IMR-90 (cell line): ENCODE data around the gene TRIM62. TPM values are rescaled to one million over a fixed set of nuclear protein-coding genes. Genes with fewer than 3 reads are reported as not detected.
A peak's percentile ranks its signal among the peaks of the same experiment; 100 is the strongest.

ENCODE experiments used
- ATAC-seq: fragments of 200-7000 bp; cut with Tn5 transposase; 2 replicates; pipeline ENCODE4 v1.9.1; 2020; ENCODE audit warnings: low read depth, mild to moderate bottlenecking, moderate library complexity
- BruUV-seq: library from RNA; stranded (reverse); fragments of 400-500 nt; replicated peaks from 2 replicates; lab custom pipeline; 2021; lab: Mats Ljungman, UMichigan
- CTCF ChIA-PET: fragments of 300-600 bp; formaldehyde crosslinking; extraction: SDS; loops from one replicate; lab custom pipeline; 2021; ENCODE audit warnings: antibody characterized with exemption; lab: Yijun Ruan, JAX
- POLR2A ChIA-PET: fragments of 300-600 bp; sonication (Branson Sonifier 250); formaldehyde crosslinking; loops from one replicate; lab custom pipeline; 2022; ENCODE audit warnings: antibody characterized with exemption; ENCODE audit not compliant: unreplicated experiment; lab: Charles Lee
- DNase-seq: peaks from one replicate; pipeline ENCODE4 v3.0.0; 2013
- H2AFZ ChIP-seq: replicated peaks from 2 replicates; pipeline ENCODE3; 2013; ENCODE audit warnings: low read length, mild to moderate bottlenecking; ENCODE audit not compliant: poor library complexity
- H2AK5ac ChIP-seq: 2 replicates; pipeline ENCODE4 v1.6.1; 2013; ENCODE audit warnings: low read depth, low read length, inconsistent platforms
- H2AK9ac ChIP-seq: replicated peaks from 2 replicates; pipeline ENCODE3; 2013; ENCODE audit warnings: mild to moderate bottlenecking, low read depth, low read length, moderate library complexity; ENCODE audit not compliant: poor library complexity
- H2BK120ac ChIP-seq: 2 replicates; pipeline ENCODE4 v1.6.1; 2013; ENCODE audit warnings: low read depth, low read length, inconsistent platforms
- H2BK15ac ChIP-seq: 3 replicates; pipeline ENCODE4 v1.6.1; 2013; ENCODE audit warnings: low read depth, low read length, inconsistent platforms
- H2BK20ac ChIP-seq: 2 replicates; pipeline ENCODE4 v1.6.1; 2013; ENCODE audit warnings: low read depth, mild to moderate bottlenecking, inconsistent platforms, low read length, moderate library complexity
- H2BK5ac ChIP-seq: 2 replicates; pipeline ENCODE4 v1.6.1; 2013; ENCODE audit warnings: mild to moderate bottlenecking, low read depth, low read length, inconsistent platforms; ENCODE audit not compliant: poor library complexity, severe bottlenecking
- H3K14ac ChIP-seq: replicated peaks from 2 replicates; pipeline ENCODE4 v1.6.1; 2013; ENCODE audit warnings: low read depth, low read length, inconsistent platforms
- H3K18ac ChIP-seq: 2 replicates; pipeline ENCODE4 v1.6.1; 2013; ENCODE audit warnings: low read depth, low read length, control low read depth
- H3K23ac ChIP-seq: 2 replicates; pipeline ENCODE4 v1.6.1; 2013; ENCODE audit warnings: low read depth, low read length, inconsistent platforms
- H3K27ac ChIP-seq: 2 replicates; pipeline ENCODE4 v1.5.1; 2013; ENCODE audit warnings: mild to moderate bottlenecking, control low read depth, low read length; ENCODE audit not compliant: insufficient read depth
- H3K27me3 ChIP-seq: 2 replicates; pipeline ENCODE4 v1.6.1; 2013; ENCODE audit warnings: low read length; ENCODE audit not compliant: control insufficient read depth, insufficient read depth
- H3K36me3 ChIP-seq: 2 replicates; pipeline ENCODE4 v1.6.1; 2013; ENCODE audit warnings: low read length, mixed read lengths; ENCODE audit not compliant: control insufficient read depth, insufficient read depth
- H3K4ac ChIP-seq: 2 replicates; pipeline ENCODE4 v1.6.1; 2013; ENCODE audit warnings: low read depth, low read length, inconsistent platforms
- H3K4me1 ChIP-seq: 2 replicates; pipeline ENCODE4 v1.6.1; 2013; ENCODE audit warnings: low read length, mixed read lengths; ENCODE audit not compliant: control insufficient read depth, insufficient read depth
- H3K4me2 ChIP-seq: 2 replicates; pipeline ENCODE4 v1.6.1; 2013; ENCODE audit warnings: low read depth, mild to moderate bottlenecking, control low read depth, low read length, moderate library complexity
- H3K4me3 ChIP-seq: 2 replicates; pipeline ENCODE4 v1.5.1; 2013; ENCODE audit warnings: low read depth, mild to moderate bottlenecking, control low read depth, low read length, moderate library complexity; ENCODE audit not compliant: insufficient read depth
- H3K56ac ChIP-seq: 2 replicates; pipeline ENCODE4 v1.6.1; 2013; ENCODE audit warnings: low read length, inconsistent platforms; ENCODE audit not compliant: insufficient read depth; ENCODE audit errors: extremely low read depth
- H3K79me1 ChIP-seq, 2 experiments: 2 replicates each; pipeline ENCODE4 v1.6.1; 2013; ENCODE audit warnings: low read length in 2 of 2, inconsistent platforms in 1 of 2, low read depth in 1 of 2
- H3K9ac ChIP-seq: 2 replicates; pipeline ENCODE4 v1.6.1; 2013; ENCODE audit warnings: low read depth, low read length, control low read depth
- H3K9me1 ChIP-seq: 2 replicates; pipeline ENCODE4 v1.6.1; 2013; ENCODE audit warnings: low read length, inconsistent platforms; ENCODE audit not compliant: insufficient read depth
- H3K9me3 ChIP-seq: 2 replicates; pipeline ENCODE4 v1.6.1; 2013; ENCODE audit warnings: low read length; ENCODE audit not compliant: control insufficient read depth, insufficient read depth
- H4K20me1 ChIP-seq: 2 replicates; pipeline ENCODE4 v1.6.1; 2013; ENCODE audit warnings: low read length, inconsistent platforms; ENCODE audit not compliant: insufficient read depth
- H4K5ac ChIP-seq: 2 replicates; pipeline ENCODE4 v1.6.1; 2013; ENCODE audit warnings: mild to moderate bottlenecking, low read depth, low read length, control low read depth
- H4K8ac ChIP-seq, 2 experiments: 2 replicates each; pipeline ENCODE4 v1.6.1; 2013; ENCODE audit warnings: low read depth in 2 of 2, low read length in 2 of 2, control low read depth in 1 of 2, inconsistent platforms in 1 of 2
- H4K91ac ChIP-seq: 2 replicates; pipeline ENCODE4 v1.6.1; 2013; ENCODE audit warnings: low read depth, low read length, inconsistent platforms; ENCODE audit not compliant: insufficient read depth
- BHLHE40 ChIP-seq: fragments of 150-350 bp; IDR thresholded peaks from 2 replicates; pipeline ENCODE4 v1.6.1; 2016; ENCODE audit warnings: mild to moderate bottlenecking, low read depth, low read length
- CEBPB ChIP-seq: IDR thresholded peaks from 2 replicates; pipeline ENCODE4 v1.6.1; 2012; ENCODE audit warnings: low read depth, low read length, improper control_type of control experiment
- CHD1 ChIP-seq: IDR thresholded peaks from 2 replicates; pipeline ENCODE4 v1.6.1; 2012; ENCODE audit warnings: low read depth, low read length, improper control_type of control experiment
- FOS ChIP-seq: fragments of 150-350 bp; IDR thresholded peaks from 2 replicates; pipeline ENCODE4 v1.6.1; 2016; ENCODE audit warnings: low read depth, low read length
- MAFK ChIP-seq: IDR thresholded peaks from 2 replicates; pipeline ENCODE4 v1.6.1; 2012; ENCODE audit warnings: low read depth, low read length, improper control_type of control experiment
- MAZ ChIP-seq: IDR thresholded peaks from 2 replicates; pipeline ENCODE4 v1.6.1; 2012; ENCODE audit warnings: low read depth, mild to moderate bottlenecking, low read length, improper control_type of control experiment, moderate library complexity, borderline replicate concordance
- MXI1 ChIP-seq: IDR thresholded peaks from 2 replicates; pipeline ENCODE4 v1.6.1; 2012; ENCODE audit warnings: low read depth, mild to moderate bottlenecking, low read length, moderate library complexity, borderline replicate concordance
- NFE2L2 ChIP-seq: fragments of 150-350 bp; IDR thresholded peaks from 2 replicates; pipeline ENCODE4 v1.6.1; 2016; ENCODE audit warnings: low read depth, mild to moderate bottlenecking, low read length
- POLR2A ChIP-seq: IDR thresholded peaks from 2 replicates; pipeline ENCODE4 v1.6.1; 2012; ENCODE audit warnings: mild to moderate bottlenecking, low read depth, low read length
- RAD21 ChIP-seq: IDR thresholded peaks from 2 replicates; pipeline ENCODE4 v1.6.1; 2012; ENCODE audit warnings: low read length, improper control_type of control experiment
- RCOR1 ChIP-seq: IDR thresholded peaks from 2 replicates; pipeline ENCODE4 v1.6.1; 2012; ENCODE audit warnings: mild to moderate bottlenecking, low read length, improper control_type of control experiment; ENCODE audit not compliant: insufficient replicate concordance
- RFX5 ChIP-seq: IDR thresholded peaks from 2 replicates; pipeline ENCODE4 v1.8.0; 2012; ENCODE audit warnings: low read depth, mild to moderate bottlenecking, low read length, moderate library complexity
- SMC3 ChIP-seq: fragments of 150-350 bp; IDR thresholded peaks from 2 replicates; pipeline ENCODE4 v1.6.1; 2016; ENCODE audit warnings: low read depth, mild to moderate bottlenecking, antibody characterized with exemption, low read length, moderate library complexity
- WGBS, 2 experiments: methylation state at CpG; one replicate each; pipeline versions ENCODE4 v1.1.5 to v1.1.7; 2013; ENCODE audit warnings: missing lambda C conversion rate in 2 of 2; ENCODE audit not compliant: insufficient read length in 1 of 2; ENCODE audit errors: extremely low coverage in 2 of 2; 5-methylcytosine and 5-hydroxymethylcytosine counted together
- dilution Hi-C: fragments of 300-500 bp; cut with HindIII; formaldehyde crosslinking; loops from one replicate; pipeline ENCODE4 v1.14.3; 2018; ENCODE audit warnings: low sequenced_read_pairs; ENCODE audit not compliant: unreplicated experiment
- in situ Hi-C: fragments of 300-500 bp; cut with MboI; formaldehyde crosslinking; loops from 3 replicates; pipeline ENCODE4 v1.14.3; 2019; ENCODE audit warnings: low sequenced_read_pairs, inconsistent platforms, mixed read lengths
- intact Hi-C: fragments of 100-400 bp; cut with micrococcal nuclease; formaldehyde crosslinking; loops from 2 replicates; pipeline ENCODE4 v1.10.0; 2022
- polyA plus RNA-seq, 3 experiments: library from polyadenylated mRNA; depleted of rRNA; stranded (reverse); fragments of >200 nt; gene quantifications; 2 replicates each; pipeline ENCODE4 v1.2.3, GENCODE V29; 2012; ENCODE audit warnings: low replicate concordance in 1 of 3
- total RNA-seq: library from RNA; depleted of rRNA; stranded (reverse); fragments of >200 nt; gene quantifications from 2 replicates; pipeline ENCODE4 v1.2.3, GENCODE V29; 2012
- TF ChIP-seq, protein P1 (sequence below): fragments of 150-350 bp; IDR thresholded peaks from 2 replicates; pipeline ENCODE4 v1.6.1; 2016; ENCODE audit warnings: low read depth, mild to moderate bottlenecking, low read length, moderate library complexity, borderline replicate concordance
- TF ChIP-seq, protein P2 (sequence below): fragments of 150-350 bp; IDR thresholded peaks from 2 replicates; pipeline ENCODE4 v1.6.1; 2017; ENCODE audit warnings: mild to moderate bottlenecking, antibody characterized with exemption, low read length, low read depth
- TF ChIP-seq, protein P3 (sequence below): conservative IDR thresholded peaks from 2 replicates; pipeline ENCODE4 v1.5.1; 2012; ENCODE audit warnings: mild to moderate bottlenecking, low read depth, low read length, improper control_type of control experiment

TRIM62 gene
- total and polyA plus RNA-seq, 2 of the 4 experiments (the other 2 are of a cell fraction) = 3.0 to 11.1 TPM

DNA sequence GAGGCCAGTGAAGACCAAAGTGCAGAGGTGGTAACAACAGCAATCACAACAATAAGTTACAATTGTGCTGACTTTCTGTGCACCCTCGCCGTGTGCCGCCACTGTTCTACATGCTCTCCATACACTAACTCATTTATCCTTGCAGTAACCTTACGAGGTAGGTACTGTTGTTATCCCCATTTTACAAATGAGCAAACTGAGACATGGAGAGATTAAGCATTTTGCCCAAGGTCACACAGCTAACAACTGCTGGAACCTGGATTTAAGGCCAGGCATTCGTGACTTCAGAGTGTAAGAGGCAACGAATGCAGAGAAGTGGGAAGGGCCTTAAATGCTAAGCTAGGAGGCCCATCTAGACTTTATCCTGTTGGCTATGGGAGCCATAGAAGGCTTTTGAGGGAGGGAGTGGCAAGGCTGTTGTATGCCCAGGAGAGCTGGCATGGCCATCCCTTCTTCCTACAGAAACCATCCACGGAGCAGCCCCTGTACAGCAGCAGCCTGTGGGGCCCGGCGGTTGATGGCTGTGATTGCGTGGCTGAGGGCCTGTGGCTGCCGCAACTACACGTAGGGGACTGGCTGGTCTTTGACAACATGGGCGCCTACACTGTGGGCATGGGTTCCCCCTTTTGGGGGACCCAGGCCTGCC is 64.3 kb downstream of the TRIM62 start:
- Histone ChIP-seq H4K8ac (0 out of 4 replicates have a peak overlapping the region, but pooled peaks of 1 of the 2 experiments have one; percentile 5), H3K9me3 (no peaks in the 10 kb centered on the region), H3K4me2 (no peak overlapping the region), H2AK5ac (no peak overlapping the region), H3K4ac (no peak overlapping the region), H2BK20ac (0 out of 2 replicates have a peak overlapping the region, but pooled peaks have one; percentile 25), H2BK15ac (no peak overlapping the region), H3K14ac (no peak overlapping the region), H3K4me3 (no peak overlapping the region), H3K36me3 (no peaks in the 10 kb centered on the region), H3K4me1 (peaks cover 3% of the 10 kb centered on the region; the same call in 1 of the 2 replicates), H3K9me1 (no peaks in the 10 kb centered on the region; the same call in 1 of the 2 replicates), H2BK5ac (no peak overlapping the region), H2AK9ac (no peak overlapping the region), H4K91ac (no peak overlapping the region), H4K5ac (no peak overlapping the region), H3K56ac (no peak overlapping the region), H3K23ac (no peak overlapping the region), H3K9ac (no peak overlapping the region), H2AFZ (no peak overlapping the region), H3K79me1 (no peaks in the 10 kb centered on the region), H2BK120ac (no peak overlapping the region), H3K27me3 (no peaks in the 10 kb centered on the region), H3K18ac (no peak overlapping the region), H3K27ac (no peak overlapping the region), H4K20me1 (no peaks in the 10 kb centered on the region)
- ATAC-seq (no peak), DNase-seq (no peak)
- 85% methylated on average over 7 of the region's 13 CpGs; no CpG with 5 or more reads in 1 of the 2 experiments for WGBS, 2 experiments
- dilution Hi-C loops (no loop called here), in situ Hi-C loops (no loop called here), intact Hi-C loops (no loop called here)
- ChIA-PET CTCF (no interaction called here), POLR2A (no interaction called here)
- BruUV-seq = no TSS peak
- TF ChIP-seq BHLHE40 = no peak
- TF ChIP-seq CHD1 = no peak
- no peak for TF ChIP-seq RFX5
- TF ChIP-seq, protein P1, sequence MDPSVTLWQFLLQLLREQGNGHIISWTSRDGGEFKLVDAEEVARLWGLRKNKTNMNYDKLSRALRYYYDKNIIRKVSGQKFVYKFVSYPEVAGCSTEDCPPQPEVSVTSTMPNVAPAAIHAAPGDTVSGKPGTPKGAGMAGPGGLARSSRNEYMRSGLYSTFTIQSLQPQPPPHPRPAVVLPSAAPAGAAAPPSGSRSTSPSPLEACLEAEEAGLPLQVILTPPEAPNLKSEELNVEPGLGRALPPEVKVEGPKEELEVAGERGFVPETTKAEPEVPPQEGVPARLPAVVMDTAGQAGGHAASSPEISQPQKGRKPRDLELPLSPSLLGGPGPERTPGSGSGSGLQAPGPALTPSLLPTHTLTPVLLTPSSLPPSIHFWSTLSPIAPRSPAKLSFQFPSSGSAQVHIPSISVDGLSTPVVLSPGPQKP = no peak
- TF ChIP-seq MAFK = no peak
- TF ChIP-seq MXI1 = no peak
- TF ChIP-seq, protein P2, sequence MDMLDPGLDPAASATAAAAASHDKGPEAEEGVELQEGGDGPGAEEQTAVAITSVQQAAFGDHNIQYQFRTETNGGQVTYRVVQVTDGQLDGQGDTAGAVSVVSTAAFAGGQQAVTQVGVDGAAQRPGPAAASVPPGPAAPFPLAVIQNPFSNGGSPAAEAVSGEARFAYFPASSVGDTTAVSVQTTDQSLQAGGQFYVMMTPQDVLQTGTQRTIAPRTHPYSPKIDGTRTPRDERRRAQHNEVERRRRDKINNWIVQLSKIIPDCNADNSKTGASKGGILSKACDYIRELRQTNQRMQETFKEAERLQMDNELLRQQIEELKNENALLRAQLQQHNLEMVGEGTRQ = no peak
- no peak for TF ChIP-seq POLR2A
- TF ChIP-seq RCOR1 = no peak
- no peak for TF ChIP-seq NFE2L2
- TF ChIP-seq FOS = no peak
- TF ChIP-seq, protein P3, sequence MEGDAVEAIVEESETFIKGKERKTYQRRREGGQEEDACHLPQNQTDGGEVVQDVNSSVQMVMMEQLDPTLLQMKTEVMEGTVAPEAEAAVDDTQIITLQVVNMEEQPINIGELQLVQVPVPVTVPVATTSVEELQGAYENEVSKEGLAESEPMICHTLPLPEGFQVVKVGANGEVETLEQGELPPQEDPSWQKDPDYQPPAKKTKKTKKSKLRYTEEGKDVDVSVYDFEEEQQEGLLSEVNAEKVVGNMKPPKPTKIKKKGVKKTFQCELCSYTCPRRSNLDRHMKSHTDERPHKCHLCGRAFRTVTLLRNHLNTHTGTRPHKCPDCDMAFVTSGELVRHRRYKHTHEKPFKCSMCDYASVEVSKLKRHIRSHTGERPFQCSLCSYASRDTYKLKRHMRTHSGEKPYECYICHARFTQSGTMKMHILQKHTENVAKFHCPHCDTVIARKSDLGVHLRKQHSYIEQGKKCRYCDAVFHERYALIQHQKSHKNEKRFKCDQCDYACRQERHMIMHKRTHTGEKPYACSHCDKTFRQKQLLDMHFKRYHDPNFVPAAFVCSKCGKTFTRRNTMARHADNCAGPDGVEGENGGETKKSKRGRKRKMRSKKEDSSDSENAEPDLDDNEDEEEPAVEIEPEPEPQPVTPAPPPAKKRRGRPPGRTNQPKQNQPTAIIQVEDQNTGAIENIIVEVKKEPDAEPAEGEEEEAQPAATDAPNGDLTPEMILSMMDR = no peak
- no peak for TF ChIP-seq CEBPB
- TF ChIP-seq RAD21 = no peak
- TF ChIP-seq SMC3 = no peak
- TF ChIP-seq MAZ = no peak
